ENCODE results near the gene LMBRD1.

The LMBRD1 gene

GRCh38 chr6:69735027-69735426 is 61.8 kb downstream of the LMBRD1 start:
- Histone ChIP-seq H3K36me3 (ENCODE audit: insufficient read depth, low read length) (peaks cover 34% of the 10 kb centered on the region), H3K27ac (no peak overlapping the region), H3K9ac (ENCODE audit: insufficient read length) (no peak overlapping the region), H3K4me3 (no peak overlapping the region), H3K9me3 (ENCODE audit: low read depth, low read length) (no peaks in the 10 kb centered on the region)
- TF ChIP-seq FOXP2 (optimal IDR thresholded peaks at IDR 0.05; ENCODE audit: control extremely low read depth, extremely low read length, insufficient read depth) (no peak), POLR2AphosphoS5 (IDR thresholded peaks at IDR 0.05; ENCODE audit: borderline replicate concordance, low read depth, low read length) (no peak), EZH2 (IDR thresholded peaks at IDR 0.05) (no peak)
- DNase-seq (ENCODE audit: low read depth, low spot score): no peak

GRCh38 chr6:69732640-69733039 is 64.2 kb downstream of the LMBRD1 start:
- H3K9ac ChIP-seq (ENCODE audit: insufficient read length): no peak overlapping the region
- H3K4me3 ChIP-seq: no peak overlapping the region
- peaks cover 29% of the 10 kb centered on the region for H3K36me3 ChIP-seq (ENCODE audit: insufficient read depth, low read length)
- TF ChIP-seq FOXP2 (optimal IDR thresholded peaks at IDR 0.05; ENCODE audit: control extremely low read depth, extremely low read length, insufficient read depth) (no peak), POLR2AphosphoS5 (IDR thresholded peaks at IDR 0.05; ENCODE audit: borderline replicate concordance, low read depth, low read length) (no peak)
- H3K9me3 ChIP-seq (ENCODE audit: low read depth, low read length): no peaks in the 10 kb centered on the region
- peak overlapping the region; percentile 47; the same call in 1 of the 2 replicates for H3K27ac ChIP-seq
- peak; percentile 52 for DNase-seq (ENCODE audit: low read depth, low spot score)

GRCh38 chr6:69732045-69732444 is 64.8 kb downstream of the LMBRD1 start:
- peak overlapping the region; percentile 7 for H3K9ac ChIP-seq (ENCODE audit: insufficient read length)
- TF ChIP-seq FOXP2 (optimal IDR thresholded peaks at IDR 0.05; ENCODE audit: control extremely low read depth, extremely low read length, insufficient read depth) (no peak), EZH2 (IDR thresholded peaks at IDR 0.05) (no peak), POLR2AphosphoS5 (IDR thresholded peaks at IDR 0.05; ENCODE audit: borderline replicate concordance, low read depth, low read length) (no peak)

GRCh38 chr6:69729870-69730449 is 66.8 kb downstream of the LMBRD1 start:
- Histone ChIP-seq H3K36me3 (ENCODE audit: insufficient read depth, low read length) (peaks cover 26% of the 10 kb centered on the region), H3K27ac (peak overlapping the region; percentile 29), H3K9ac (ENCODE audit: insufficient read length) (peak overlapping the region; percentile 1), H3K4me3 (no peak overlapping the region), H3K9me3 (ENCODE audit: low read depth, low read length) (peaks cover 12% of the 10 kb centered on the region; the same call in 1 of the 2 replicates)
- DNase-seq (ENCODE audit: low read depth, low spot score): no peak
- TF ChIP-seq EZH2 (IDR thresholded peaks at IDR 0.05): no peak
- TF ChIP-seq POLR2AphosphoS5 (IDR thresholded peaks at IDR 0.05; ENCODE audit: borderline replicate concordance, low read depth, low read length): no peak
- no peak for TF ChIP-seq FOXP2 (optimal IDR thresholded peaks at IDR 0.05; ENCODE audit: control extremely low read depth, extremely low read length, insufficient read depth)

More at GRCh38 chr6:69732045-69732444, 64.8 kb downstream of the LMBRD1 start:
- Histone ChIP-seq H3K4me3 (no peak overlapping the region), H3K9me3 (ENCODE audit: low read depth, low read length) (no peaks in the 10 kb centered on the region; the same call in 1 of the 2 replicates), H3K27ac (peak overlapping the region; percentile 73), H3K36me3 (ENCODE audit: insufficient read depth, low read length) (peaks cover 26% of the 10 kb centered on the region)
- no peak for DNase-seq (ENCODE audit: low read depth, low spot score)

- H3K36me3 ChIP-seq (ENCODE audit: insufficient read depth, low read length): peaks cover 56% of the 10 kb centered on the region
- H3K27ac ChIP-seq: no peak overlapping the region
- no peak overlapping the region for H3K9ac ChIP-seq (ENCODE audit: insufficient read length)
- TF ChIP-seq POLR2AphosphoS5 (IDR thresholded peaks at IDR 0.05; ENCODE audit: borderline replicate concordance, low read depth, low read length) (no peak), EZH2 (IDR thresholded peaks at IDR 0.05) (no peak)
- H3K4me3 ChIP-seq: no peak overlapping the region
- peaks cover 12% of the 10 kb centered on the region; the same call in 1 of the 2 replicates for H3K9me3 ChIP-seq (ENCODE audit: low read depth, low read length)
- no peak for DNase-seq (ENCODE audit: low read depth, low spot score)
These were observed 74.1 kb downstream of the LMBRD1 start for GRCh38 chr6:69722683-69723082.

GRCh38 chr6:69719602-69720193 is 77.1 kb downstream of the LMBRD1 start:
- Histone ChIP-seq H3K9me3 (ENCODE audit: low read depth, low read length) (no peaks in the 10 kb centered on the region), H3K4me3 (no peak overlapping the region), H3K36me3 (ENCODE audit: insufficient read depth, low read length) (peaks cover 51% of the 10 kb centered on the region), H3K9ac (ENCODE audit: insufficient read length) (no peak overlapping the region), H3K27ac (no peak overlapping the region)
- TF ChIP-seq EZH2 (IDR thresholded peaks at IDR 0.05) (no peak), POLR2AphosphoS5 (IDR thresholded peaks at IDR 0.05; ENCODE audit: borderline replicate concordance, low read depth, low read length) (no peak), FOXP2 (optimal IDR thresholded peaks at IDR 0.05; ENCODE audit: control extremely low read depth, extremely low read length, insufficient read depth) (no peak)
- DNase-seq (ENCODE audit: low read depth, low spot score): no peak

- no peak overlapping the region for H3K9ac ChIP-seq (ENCODE audit: insufficient read length)
- peaks cover 26% of the 10 kb centered on the region for H3K36me3 ChIP-seq (ENCODE audit: insufficient read depth, low read length)
- no peak overlapping the region for H3K4me3 ChIP-seq
- no peaks in the 10 kb centered on the region for H3K9me3 ChIP-seq (ENCODE audit: low read depth, low read length)
- no peak overlapping the region for H3K27ac ChIP-seq
- no peak for DNase-seq (ENCODE audit: low read depth, low spot score)
- TF ChIP-seq POLR2AphosphoS5 (IDR thresholded peaks at IDR 0.05; ENCODE audit: borderline replicate concordance, low read depth, low read length) (no peak), FOXP2 (optimal IDR thresholded peaks at IDR 0.05; ENCODE audit: control extremely low read depth, extremely low read length, insufficient read depth) (no peak), EZH2 (IDR thresholded peaks at IDR 0.05) (no peak)
These were observed 90.1 kb downstream of the LMBRD1 start for GRCh38 chr6:69706724-69707123.

- no peak overlapping the region for H3K9ac ChIP-seq (ENCODE audit: insufficient read length)
- no peak for DNase-seq (ENCODE audit: low read depth, low spot score)
- H3K36me3 ChIP-seq (ENCODE audit: insufficient read depth, low read length): peaks cover 25% of the 10 kb centered on the region
- no peak overlapping the region for H3K4me3 ChIP-seq
- H3K27ac ChIP-seq: no peak overlapping the region
- no peak for TF ChIP-seq EZH2 (IDR thresholded peaks at IDR 0.05)
- no peak for TF ChIP-seq FOXP2 (optimal IDR thresholded peaks at IDR 0.05; ENCODE audit: control extremely low read depth, extremely low read length, insufficient read depth)
- TF ChIP-seq POLR2AphosphoS5 (IDR thresholded peaks at IDR 0.05; ENCODE audit: borderline replicate concordance, low read depth, low read length): no peak
- no peaks in the 10 kb centered on the region for H3K9me3 ChIP-seq (ENCODE audit: low read depth, low read length)
These were observed 90.9 kb downstream of the LMBRD1 start for GRCh38 chr6:69705954-69706353.
